ENCODE data around the gene ZFAND3.

GRCh38 chr6:37876843-37877242 is 57.3 kb downstream of the ZFAND3 start:
- TF ChIP-seq POLR2A (IDR thresholded peaks at IDR 0.05) = no peak
- TF ChIP-seq CTCF (IDR thresholded peaks at IDR 0.05) = no peak

Measured in testis (tissue), 2 donors.